Measurements from ENCODE around the gene TRIM38. TPM values are rescaled to one million over a fixed set of nuclear protein-coding genes. Genes with fewer than 3 reads are reported as not detected.
A peak's percentile ranks its signal among the peaks of the same experiment; 100 is the strongest.
"Not testable (repeated sequence)": the region's sequence is repeated elsewhere in the genome, so short reads cannot be mapped to it uniquely, and the experiment has no call there.

The TRIM38 gene
- total RNA-seq, 2 donors from 2014 or later, result 3.9 to 4.0 TPM

DNA sequence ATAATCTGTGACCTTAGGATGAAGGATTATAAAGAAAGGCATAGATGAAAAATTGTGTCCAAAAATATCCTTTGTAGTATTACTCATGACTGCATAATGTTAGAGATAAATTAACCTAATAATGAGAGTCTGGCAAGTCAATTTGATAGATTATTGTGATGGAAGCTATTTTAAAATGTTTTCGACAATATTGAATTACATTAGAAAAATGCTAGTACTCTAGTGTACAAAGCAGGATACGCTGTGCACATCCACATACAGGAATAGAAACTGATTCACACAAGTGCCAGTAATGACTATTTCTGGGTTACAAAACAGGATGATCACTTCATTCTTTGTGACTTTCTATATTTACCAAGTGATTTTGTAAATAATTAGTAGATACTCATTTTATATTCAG is 35.4 kb upstream of the TRIM38 start:
- Histone ChIP-seq H3K4me1 (peaks cover 31% of the 10 kb centered on the region), H3K4me3 (no peak overlapping the region), H3K36me3 (replicated peaks in 1 of 2; ENCODE audit: insufficient read depth in 1 of 2, low read depth in 2 of 2) (no peaks in the 10 kb centered on the region), H3K9me3 (no peaks in the 10 kb centered on the region), H3K27ac (peak overlapping the region in 1 of 4 donors; percentile 58), H3K27me3 (no peaks in the 10 kb centered on the region)
- WGBS, 2 donors, result 78 to 86% methylated on average over 2 of the region's 2 CpGs
- ATAC-seq (no peak), DNase-seq (no peak)
- TF ChIP-seq POLR2A (IDR thresholded peaks at IDR 0.05), result no peak
- TF ChIP-seq, protein P1, sequence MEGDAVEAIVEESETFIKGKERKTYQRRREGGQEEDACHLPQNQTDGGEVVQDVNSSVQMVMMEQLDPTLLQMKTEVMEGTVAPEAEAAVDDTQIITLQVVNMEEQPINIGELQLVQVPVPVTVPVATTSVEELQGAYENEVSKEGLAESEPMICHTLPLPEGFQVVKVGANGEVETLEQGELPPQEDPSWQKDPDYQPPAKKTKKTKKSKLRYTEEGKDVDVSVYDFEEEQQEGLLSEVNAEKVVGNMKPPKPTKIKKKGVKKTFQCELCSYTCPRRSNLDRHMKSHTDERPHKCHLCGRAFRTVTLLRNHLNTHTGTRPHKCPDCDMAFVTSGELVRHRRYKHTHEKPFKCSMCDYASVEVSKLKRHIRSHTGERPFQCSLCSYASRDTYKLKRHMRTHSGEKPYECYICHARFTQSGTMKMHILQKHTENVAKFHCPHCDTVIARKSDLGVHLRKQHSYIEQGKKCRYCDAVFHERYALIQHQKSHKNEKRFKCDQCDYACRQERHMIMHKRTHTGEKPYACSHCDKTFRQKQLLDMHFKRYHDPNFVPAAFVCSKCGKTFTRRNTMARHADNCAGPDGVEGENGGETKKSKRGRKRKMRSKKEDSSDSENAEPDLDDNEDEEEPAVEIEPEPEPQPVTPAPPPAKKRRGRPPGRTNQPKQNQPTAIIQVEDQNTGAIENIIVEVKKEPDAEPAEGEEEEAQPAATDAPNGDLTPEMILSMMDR (IDR thresholded peaks at IDR 0.05), result no peak
- intact Hi-C loops (cut with DNase I), result no loop called here

DNA sequence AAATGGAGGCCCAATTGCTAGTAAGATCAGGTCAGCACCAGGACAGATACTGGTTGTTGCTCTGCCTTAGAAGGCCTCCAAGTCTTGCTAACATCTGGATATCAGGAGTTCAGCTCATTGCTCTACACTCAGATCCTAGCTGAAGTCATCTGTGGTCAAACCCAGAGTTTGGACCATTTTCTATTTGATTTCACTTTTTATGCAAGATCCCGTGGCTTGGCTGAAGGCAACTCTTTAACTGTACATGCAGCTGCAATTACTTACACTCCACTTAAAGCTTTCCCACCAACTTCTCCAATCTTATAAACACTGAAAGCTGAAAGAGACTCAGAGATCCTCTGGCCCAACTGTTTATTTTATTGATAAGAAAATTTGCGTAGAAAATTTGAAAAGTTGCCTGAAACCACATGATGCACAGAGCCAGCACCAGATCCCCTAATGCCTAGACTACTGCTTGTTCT is 34.8 kb upstream of the TRIM38 start:
- peak overlapping the region in 3 of 4 donors; percentile 28 to 58 (median 30) for H3K27ac ChIP-seq
- no peaks in the 10 kb centered on the region for H3K36me3 ChIP-seq (replicated peaks in 1 of 2; ENCODE audit: insufficient read depth in 1 of 2, low read depth in 2 of 2)
- no peaks in the 10 kb centered on the region for H3K9me3 ChIP-seq
- ATAC-seq (peak; percentile 68), DNase-seq (peak in 2 of 4 donors; percentile 25 to 35)
- WGBS, 2 donors, result 18 to 24% methylated on average over 2 of the region's 2 CpGs
- H3K4me1 ChIP-seq, result peaks cover 31% of the 10 kb centered on the region
- intact Hi-C loops (cut with DNase I), result no loop called here
- no peak overlapping the region for H3K4me3 ChIP-seq
- no peak for TF ChIP-seq POLR2A (IDR thresholded peaks at IDR 0.05)
- TF ChIP-seq, protein P1 (IDR thresholded peaks at IDR 0.05), result no peak
- no peaks in the 10 kb centered on the region for H3K27me3 ChIP-seq

DNA sequence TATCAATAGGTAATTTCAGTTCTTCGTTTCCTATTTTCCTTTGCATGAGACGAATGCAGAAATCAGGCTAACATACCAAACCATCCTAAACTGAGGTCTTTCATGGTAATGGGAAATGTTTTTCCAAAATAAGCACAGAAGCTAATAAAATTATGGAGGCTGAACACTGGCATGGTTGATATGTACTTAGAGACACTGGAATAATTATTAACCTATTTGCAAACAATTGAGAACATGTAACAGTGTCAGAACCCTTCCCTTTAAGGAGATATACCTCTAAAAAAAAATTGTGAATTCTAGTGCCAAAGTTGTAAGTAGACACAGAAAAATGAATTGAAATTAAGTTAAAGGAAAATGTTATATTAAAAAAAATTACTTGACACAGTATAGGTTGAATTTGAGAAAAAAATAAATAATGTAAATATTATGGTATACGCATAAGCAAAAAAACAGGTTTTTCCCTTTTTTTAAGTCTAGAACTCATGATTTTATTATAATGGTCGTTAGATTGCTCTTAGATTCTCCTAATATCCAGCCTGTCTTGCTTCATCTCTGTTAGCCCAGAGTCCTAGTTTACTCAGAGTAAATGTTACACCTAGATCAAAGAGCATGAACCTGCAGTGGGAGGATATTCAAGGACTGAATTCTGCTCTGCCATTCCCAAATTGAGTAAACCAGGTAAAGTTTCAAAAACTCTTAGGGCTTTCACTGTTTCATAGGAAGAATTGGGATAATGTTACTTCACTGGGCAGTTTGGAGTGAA is 33.9 kb upstream of the TRIM38 start:
- ATAC-seq, result peak; percentile 67
- WGBS, 2 donors, result 42 to 50% methylated on average over 4 of the region's 4 CpGs

DNA sequence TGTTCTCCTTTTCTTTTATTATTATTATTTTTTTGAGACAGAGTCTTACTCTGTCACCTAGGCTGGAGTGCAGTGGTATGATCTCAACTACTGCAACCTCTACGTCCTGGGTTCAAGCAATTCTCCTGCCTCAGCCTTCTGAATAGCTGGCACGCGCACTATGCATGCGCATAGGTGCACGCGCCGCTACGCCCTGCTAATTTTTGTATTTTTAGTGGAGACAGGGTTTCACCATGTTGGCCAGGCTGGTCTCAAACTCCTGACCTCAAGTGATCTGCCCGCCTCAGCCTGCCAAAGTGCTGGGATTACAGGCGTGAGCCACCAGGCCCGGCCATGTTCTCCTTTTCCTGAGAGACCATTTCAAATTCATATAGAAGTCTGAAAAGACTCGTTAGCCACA is 32.8 kb upstream of the TRIM38 start:
- H3K4me3 ChIP-seq; H3K27ac ChIP-seq; H3K27me3 ChIP-seq; ATAC-seq; H3K9me3 ChIP-seq; intact Hi-C loops (cut with DNase I); DNase-seq; H3K36me3 ChIP-seq (replicated peaks in 1 of 2; ENCODE audit: insufficient read depth in 1 of 2, low read depth in 2 of 2): not testable (repeated sequence)
- H3K4me1 ChIP-seq, result peaks cover 31% of the 10 kb centered on the region
- 94 to 96% methylated on average over 12 of the region's 12 CpGs for WGBS, 2 donors

More for the DNA sequence above, 33.9 kb upstream of the TRIM38 start:
- TF ChIP-seq POLR2A (IDR thresholded peaks at IDR 0.05), result no peak
- TF ChIP-seq, protein P1 (IDR thresholded peaks at IDR 0.05), result no peak
- Histone ChIP-seq H3K27ac (peak overlapping the region in 1 of 4 donors; percentile 58), H3K36me3 (replicated peaks in 1 of 2; ENCODE audit: insufficient read depth in 1 of 2, low read depth in 2 of 2) (no peaks in the 10 kb centered on the region), H3K27me3 (no peaks in the 10 kb centered on the region), H3K9me3 (no peaks in the 10 kb centered on the region), H3K4me3 (no peak overlapping the region), H3K4me1 (peaks cover 31% of the 10 kb centered on the region)
- no peak for DNase-seq
- intact Hi-C loops (cut with DNase I), result no loop called here

GRCh38 chr6:25930532-25931410 is 31.8 kb upstream of the TRIM38 start, which contains the start of gene SLC17A2:
TSS of gene SLC17A2 (minus strand) at chr6:25930691. CDS start at chr6:25925796, 4,895 bp downstream.
- H3K4me3 ChIP-seq, result no peak within 1 kb of the TSS
- no peaks in the 10 kb centered on the region for H3K36me3 ChIP-seq (replicated peaks in 1 of 2; ENCODE audit: insufficient read depth in 1 of 2, low read depth in 2 of 2)
- WGBS, 2 donors, result 65 to 70% methylated on average over 9 of the region's 9 CpGs
- no peak within 1 kb of the TSS for H3K27ac ChIP-seq
- ATAC-seq (no peak), DNase-seq (no peak)
- H3K4me1 ChIP-seq, result peaks cover 31% of the 10 kb centered on the region
- TF ChIP-seq, protein P1 (IDR thresholded peaks at IDR 0.05), result no peak
- no peak for TF ChIP-seq POLR2A (IDR thresholded peaks at IDR 0.05)
- intact Hi-C loops (cut with DNase I), result no loop called here
- no peaks in the 10 kb centered on the region for H3K27me3 ChIP-seq
- no peaks in the 10 kb centered on the region for H3K9me3 ChIP-seq

Measured in body of pancreas (tissue), 4 donors.